Natural killer cell treated with Interleukin-12 subunit alpha and Interleukin-12 subunit beta and Interleukin-15 and Interleukin-18, amount 100 ng/mL, for 72 hours (primary cell): Measurements from ENCODE around the gene TSSK2. TPM values are rescaled to one million over a fixed set of nuclear protein-coding genes. Genes with fewer than 3 reads are reported as not detected.

ENCODE experiments used
- ATAC-seq, 2 donors: fragments of 150-1000 bp; cut with Tn5 transposase in 1 of 2; sonication (Bioruptor Pico), chemical (Tn5 transposase) in 1 of 2; 2 replicates each; pipeline ENCODE4 v1.10.0; 2021
- DNase-seq: peaks from one replicate; pipeline ENCODE4 v3.0.0; 2022; ENCODE audit warnings: low spot score
- H3K27ac Mint-ChIP-seq, 2 donors: 1 replicate in 1 of 2; 2 replicates in 1 of 2; pipeline ENCODE4 v1.8.0; 2022; ENCODE audit warnings: mixed read lengths in 2 of 2, mild to moderate bottlenecking in 1 of 2, moderate library complexity in 1 of 2
- H3K27me3 Mint-ChIP-seq, 2 donors: 1 replicate in 1 of 2; 2 replicates in 1 of 2; pipeline ENCODE4 v1.8.0; 2022; ENCODE audit warnings: mixed read lengths in 2 of 2
- H3K36me3 Mint-ChIP-seq: one replicate; pipeline ENCODE4 v1.8.0; 2022; ENCODE audit warnings: mixed read lengths
- H3K4me1 Mint-ChIP-seq, 2 donors: 1 replicate in 1 of 2; 2 replicates in 1 of 2; pipeline ENCODE4 v1.8.0; 2022; ENCODE audit warnings: low read depth in 2 of 2, mixed read lengths in 2 of 2, mild to moderate bottlenecking in 1 of 2
- H3K4me3 Mint-ChIP-seq: one replicate; pipeline ENCODE4 v1.8.0; 2022; ENCODE audit warnings: mixed read lengths
- H3K9me3 Mint-ChIP-seq: 2 replicates; pipeline ENCODE4 v1.8.0; 2022; ENCODE audit warnings: mixed read lengths
- total RNA-seq, 2 donors: library from RNA; stranded (reverse); gene quantifications; one replicate each; pipeline ENCODE4 v1.2.3, GENCODE V29; 2022

The TSSK2 gene
- total RNA-seq, 2 donors from 2014 or later, result 0.39 TPM; not detected in 1

DNA sequence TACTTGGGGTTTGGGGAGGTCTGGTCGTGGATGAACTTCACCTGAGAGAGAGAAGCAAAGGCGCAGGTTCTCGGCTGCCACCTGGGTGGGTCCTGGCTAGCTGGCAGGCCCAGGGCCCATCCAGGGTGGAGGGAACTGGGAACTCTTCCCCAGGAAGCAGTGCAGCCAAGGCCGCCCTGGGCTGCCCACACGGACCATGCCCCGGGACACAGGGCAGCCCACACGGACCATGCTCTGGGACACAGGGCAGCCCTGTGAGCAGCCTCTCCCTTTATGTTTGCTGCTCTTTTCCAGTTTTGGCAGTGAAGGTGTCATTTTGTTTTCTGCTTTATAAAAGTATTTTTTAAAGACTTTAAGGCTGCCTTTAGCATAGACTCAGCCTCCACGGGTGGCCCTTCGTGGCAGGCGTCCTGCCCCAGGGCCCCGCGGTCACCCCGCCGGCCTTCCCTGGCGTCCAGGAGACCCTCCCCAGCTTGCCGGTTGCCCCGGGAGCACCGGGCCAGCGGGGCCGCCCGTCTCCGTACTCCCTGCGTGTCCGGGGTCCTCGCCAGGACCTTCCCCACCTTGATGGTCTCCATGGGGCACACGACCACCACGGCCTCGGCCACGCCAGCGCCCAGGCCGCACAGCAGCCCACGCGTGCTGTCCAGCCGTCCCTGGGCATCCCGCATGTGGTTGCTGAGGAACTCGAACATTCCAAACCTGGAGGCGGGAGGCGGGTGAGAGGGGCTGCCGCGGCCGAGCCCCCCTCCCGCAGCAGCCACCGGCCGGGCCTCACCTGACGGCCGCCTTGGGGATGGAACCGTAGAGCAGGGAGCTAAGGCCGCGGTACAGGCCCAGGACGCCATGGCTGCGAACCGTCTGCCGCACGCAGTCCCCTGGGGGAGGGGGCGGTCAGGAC, 46.3 kb downstream of the TSSK2 start:
- Mint-ChIP-seq H3K4me1 (peaks cover 6 to 26% of the 10 kb centered on the region in 2 donors), H3K27me3 (peaks cover 0 to 3% of the 10 kb centered on the region in 2 donors), H3K27ac (no peak overlapping the region), H3K4me3 (peak overlapping the region; percentile 63), H3K9me3 (no peaks in the 10 kb centered on the region), H3K36me3 (no peaks in the 10 kb centered on the region)
- no peak for ATAC-seq
- DNase-seq, result no peak

DNA sequence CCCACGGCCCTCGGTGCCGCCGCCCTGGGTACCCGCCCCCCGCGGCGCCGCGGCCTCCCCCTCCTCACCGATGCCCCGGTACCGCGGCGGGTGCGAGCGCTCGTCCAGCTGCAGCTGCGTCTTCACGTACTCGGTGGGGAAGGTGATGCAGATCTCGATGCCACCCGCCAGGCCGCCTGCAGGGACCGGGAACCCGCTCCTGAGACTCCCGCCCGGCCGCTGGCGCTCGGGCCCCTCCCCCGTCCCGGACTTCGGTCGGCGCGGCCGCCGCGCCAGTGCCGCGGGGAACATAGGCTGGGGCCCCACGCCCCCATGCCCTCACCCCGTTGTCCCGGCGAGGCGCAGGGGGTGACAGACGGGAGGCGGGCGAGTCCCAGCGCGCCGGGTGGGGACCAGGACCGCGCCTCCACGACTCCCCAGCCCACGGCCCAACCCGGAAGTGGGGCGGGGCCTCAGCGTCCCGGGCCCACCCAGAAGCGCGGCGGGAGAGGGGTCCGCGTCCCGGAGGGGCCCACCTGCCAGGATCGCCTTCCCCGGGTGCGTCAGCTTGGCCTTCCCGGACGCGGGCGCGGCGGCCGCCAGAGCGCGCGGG, 47.1 kb downstream of the TSSK2 start:
- H3K27me3 Mint-ChIP-seq, result peaks cover 0 to 5% of the 10 kb centered on the region in 2 donors
- peaks cover 0 to 21% of the 10 kb centered on the region in 2 donors for H3K4me1 Mint-ChIP-seq
- no peak overlapping the region for H3K27ac Mint-ChIP-seq
- ATAC-seq (peak; percentile 68 to 79), DNase-seq (peak; percentile 80)
- H3K4me3 Mint-ChIP-seq, result peak overlapping the region; percentile 34
- H3K36me3 Mint-ChIP-seq, result no peaks in the 10 kb centered on the region
- H3K9me3 Mint-ChIP-seq, result no peaks in the 10 kb centered on the region

DNA sequence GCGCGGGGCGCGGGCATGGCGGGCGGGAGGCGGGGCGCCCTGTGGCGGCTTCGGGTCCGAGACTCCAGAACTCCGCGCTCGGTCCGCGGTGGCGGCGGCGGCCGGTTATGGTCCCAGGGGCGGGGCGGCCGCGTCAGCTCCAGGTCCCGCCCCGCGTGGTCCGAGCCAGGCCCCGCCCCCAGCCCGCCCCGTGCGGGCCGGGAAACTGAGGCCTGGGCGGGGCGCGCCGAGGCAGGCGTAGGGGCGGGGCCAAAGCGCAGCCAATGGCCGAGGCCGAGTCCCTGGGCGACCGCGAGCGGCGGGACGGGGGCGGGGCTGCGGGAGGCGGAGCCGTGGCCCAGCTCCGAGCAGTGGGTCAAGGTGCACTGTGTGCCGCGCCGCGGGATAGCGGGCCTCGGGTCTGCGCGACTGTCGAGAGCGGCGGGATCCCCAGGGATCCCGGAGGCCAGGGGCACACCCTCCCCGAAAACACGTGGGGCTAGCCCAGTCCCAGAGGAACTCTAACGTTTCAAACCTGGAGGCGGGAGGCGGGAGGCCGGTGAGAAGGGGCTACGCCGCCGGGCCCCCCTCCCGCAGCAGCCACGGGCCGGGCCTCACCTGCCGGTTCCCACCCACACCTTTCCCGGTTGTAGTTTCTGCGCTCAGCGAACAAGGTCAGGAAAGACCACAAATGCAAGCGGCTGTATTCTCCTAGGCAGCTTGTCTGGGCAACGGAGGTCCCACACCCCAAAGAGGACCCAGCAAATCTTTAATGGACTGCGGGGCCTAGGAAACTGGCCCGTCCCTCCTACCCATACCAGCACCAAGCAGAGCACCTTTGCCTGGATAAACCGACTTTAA, 47.8 kb downstream of the TSSK2 start, which contains the start of gene SLC25A1:
SLC25A1 (minus strand) TSS at position 80 of the 840 bp plus-strand sequence; CDS start at position 17, 63 bp downstream.
- peaks cover 0 to 5% of the 10 kb centered on the region in 2 donors for H3K27me3 Mint-ChIP-seq
- no peaks in the 10 kb centered on the region for H3K36me3 Mint-ChIP-seq
- no peak within 1 kb of the TSS for H3K27ac Mint-ChIP-seq
- DNase-seq (peak; percentile 94), ATAC-seq (peak; percentile 92 to 95)
- no peaks in the 10 kb centered on the region for H3K9me3 Mint-ChIP-seq
- H3K4me3 Mint-ChIP-seq, result peak within 1 kb of the TSS; percentile 88
- H3K4me1 Mint-ChIP-seq, result peaks cover 0 to 18% of the 10 kb centered on the region in 2 donors

DNA sequence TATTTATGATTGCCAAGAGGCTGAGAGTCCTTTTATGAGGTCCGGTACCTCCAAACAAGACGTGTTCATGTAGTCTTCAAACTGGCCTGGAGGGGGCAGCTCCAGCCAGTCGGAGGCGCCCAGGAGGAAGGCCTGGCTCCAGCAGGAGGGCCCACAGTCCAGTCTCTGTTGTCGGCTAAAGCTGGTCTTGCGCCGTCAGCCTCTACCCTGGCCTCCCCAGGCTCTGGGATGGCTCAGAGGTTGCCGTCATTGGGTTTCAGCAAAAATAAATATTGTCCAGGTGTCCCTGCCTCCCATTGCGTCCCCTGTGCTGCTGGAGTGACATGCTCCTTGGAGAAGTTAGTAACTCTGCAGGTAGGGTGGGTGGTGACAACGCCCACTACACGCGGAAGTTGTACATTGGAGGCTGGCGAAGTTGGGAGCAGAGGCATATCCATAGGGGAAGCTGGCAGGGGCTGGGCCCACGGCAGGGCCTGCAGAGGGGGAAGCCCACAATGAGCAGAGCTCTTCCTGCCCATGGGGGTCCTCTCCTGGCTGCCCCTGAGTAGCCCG, 48.5 kb downstream of the TSSK2 start:
- no peak overlapping the region for H3K27ac Mint-ChIP-seq
- peak overlapping the region; percentile 88 for H3K4me3 Mint-ChIP-seq
- peaks cover 0 to 18% of the 10 kb centered on the region in 2 donors for H3K4me1 Mint-ChIP-seq
- H3K9me3 Mint-ChIP-seq, result no peaks in the 10 kb centered on the region
- DNase-seq (peak; percentile 76), ATAC-seq (peak; percentile 55 to 58)
- no peaks in the 10 kb centered on the region for H3K36me3 Mint-ChIP-seq
- peaks cover 0 to 5% of the 10 kb centered on the region in 2 donors for H3K27me3 Mint-ChIP-seq

DNA sequence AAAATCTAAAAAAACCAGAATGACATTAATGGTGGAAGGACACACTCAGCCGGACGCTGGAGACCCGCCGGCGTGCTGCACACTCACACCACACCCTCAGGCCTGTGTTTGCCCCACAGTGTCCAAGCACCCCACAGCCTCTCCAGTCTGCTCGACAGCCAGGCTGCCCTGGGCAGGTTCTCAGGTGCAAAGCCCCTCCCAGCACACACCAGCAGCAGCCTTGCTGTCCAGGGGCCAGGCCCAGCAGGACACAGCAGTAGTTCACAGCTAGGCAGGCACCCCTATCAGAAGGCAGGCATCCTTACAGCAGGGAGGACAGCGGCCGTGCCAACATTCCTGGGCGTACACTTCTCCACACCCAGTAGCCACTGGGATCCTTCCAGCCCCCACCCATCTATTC, 49.1 kb downstream of the TSSK2 start:
- no peaks in the 10 kb centered on the region for H3K9me3 Mint-ChIP-seq
- H3K4me3 Mint-ChIP-seq, result no peak overlapping the region
- ATAC-seq, result no peak
- H3K4me1 Mint-ChIP-seq, result peaks cover 0 to 18% of the 10 kb centered on the region in 2 donors
- no peaks in the 10 kb centered on the region for H3K36me3 Mint-ChIP-seq
- H3K27ac Mint-ChIP-seq, result no peak overlapping the region
- no peak for DNase-seq
- peaks cover 0 to 5% of the 10 kb centered on the region in 2 donors for H3K27me3 Mint-ChIP-seq

DNA sequence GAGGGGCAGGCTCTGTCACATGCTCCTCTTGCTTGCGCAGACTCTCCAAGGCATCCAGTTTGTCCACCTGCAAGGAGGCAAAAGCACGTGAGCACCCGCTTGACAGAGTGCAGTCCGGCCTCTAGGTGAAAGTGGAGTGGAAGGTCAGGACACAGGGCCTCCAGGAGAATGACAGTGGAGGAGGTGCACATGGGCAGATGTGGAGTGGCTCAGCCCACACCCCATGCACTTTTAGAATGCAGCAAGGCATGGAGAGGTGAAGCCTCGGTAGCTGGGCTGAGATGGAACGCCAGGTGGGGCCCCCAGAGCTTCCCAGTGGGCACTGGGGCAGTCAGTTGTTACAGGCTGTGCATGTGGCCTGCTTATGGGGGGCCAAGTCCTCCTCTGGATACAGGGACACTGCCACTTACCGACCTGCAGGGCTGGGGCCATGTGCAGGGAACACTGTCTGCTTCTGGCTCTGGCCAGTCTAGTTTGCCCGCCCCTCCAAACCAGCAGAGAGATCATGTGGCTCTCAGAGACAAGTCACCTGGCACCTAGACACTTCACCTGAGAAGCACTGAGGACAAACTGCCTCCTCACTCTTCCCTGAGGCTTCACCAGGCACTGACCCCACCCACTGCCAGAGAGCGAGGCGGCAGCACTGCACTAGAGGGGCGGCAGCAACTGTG, 49.8 kb downstream of the TSSK2 start:
- Mint-ChIP-seq H3K4me1 (peaks cover 0 to 18% of the 10 kb centered on the region in 2 donors), H3K36me3 (no peaks in the 10 kb centered on the region), H3K27ac (no peak overlapping the region), H3K9me3 (no peaks in the 10 kb centered on the region), H3K4me3 (no peak overlapping the region), H3K27me3 (peaks cover 0 to 5% of the 10 kb centered on the region in 2 donors)
- ATAC-seq (no peak), DNase-seq (peak; percentile 51)

DNA sequence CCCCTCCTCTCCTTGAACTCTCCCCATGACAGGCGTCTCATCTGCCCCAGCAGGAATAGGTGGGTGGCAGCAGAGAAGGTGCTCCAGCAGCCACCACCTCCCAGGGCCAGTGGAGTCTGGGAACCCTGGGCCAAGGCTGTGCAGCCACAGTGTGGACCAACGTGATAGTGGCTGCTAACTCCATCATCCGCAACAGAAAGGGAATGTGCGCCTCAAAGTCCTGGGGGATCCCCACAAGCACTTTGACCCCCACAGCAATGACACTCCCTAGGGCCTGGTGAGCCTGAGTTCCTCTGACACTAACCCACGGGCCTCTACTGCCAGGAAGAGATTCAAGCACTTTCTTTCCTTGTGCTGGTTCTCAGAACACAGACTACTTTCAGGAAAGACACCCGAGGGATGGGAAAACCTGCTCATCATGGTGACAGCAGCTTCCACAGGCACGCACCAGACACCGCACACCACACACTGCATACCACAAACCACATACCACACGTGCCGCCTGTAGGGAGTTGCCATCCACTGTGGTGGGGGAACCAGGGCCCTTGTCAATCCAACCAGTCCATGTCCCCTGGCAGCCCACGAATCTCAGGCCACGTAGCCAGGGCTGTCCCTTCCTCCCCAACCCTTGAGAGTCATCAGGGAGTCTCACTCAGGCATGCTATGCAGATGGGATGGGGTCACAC, 50.8 kb downstream of the TSSK2 start:
- no peak for ATAC-seq
- no peak overlapping the region for H3K4me3 Mint-ChIP-seq
- H3K27me3 Mint-ChIP-seq, result peaks cover 0 to 5% of the 10 kb centered on the region in 2 donors
- peak; percentile 55 for DNase-seq
- no peak overlapping the region for H3K27ac Mint-ChIP-seq
- H3K36me3 Mint-ChIP-seq, result no peaks in the 10 kb centered on the region
- no peaks in the 10 kb centered on the region for H3K9me3 Mint-ChIP-seq
- H3K4me1 Mint-ChIP-seq, result peaks cover 0 to 16% of the 10 kb centered on the region in 2 donors

Other genes starting within 250 kb of the TSSK2 start
- gene DGCR6, start 225.0 kb upstream of the TSSK2 start, total RNA-seq, result 1 to 10 TPM; 1.1 to 1.9 TPM
- not detected for gene PRODH, start 195.0 kb upstream of the TSSK2 start, total RNA-seq
- 10 to 100 TPM; 29.6 to 34.6 TPM for gene DGCR2, start 8.9 kb upstream of the TSSK2 start, total RNA-seq
- gene ESS2, start 13.3 kb downstream of the TSSK2 start, total RNA-seq, result 10 to 100 TPM; 30.0 to 38.6 TPM
- not detected for gene GSC2, start 19.0 kb downstream of the TSSK2 start, total RNA-seq
- gene SLC25A1, start 47.4 kb downstream of the TSSK2 start, total RNA-seq, result 10 to 100 TPM; 44.5 to 44.7 TPM
- 1 to 10 TPM in 1 of 2 donors, under 1 TPM in 1; 0.50 to 1.5 TPM for gene CLTCL1, start 160.4 kb downstream of the TSSK2 start, total RNA-seq